DND-41 (cell line): ENCODE measurements around the gene PLEKHG2.

Experiments
- ATAC-seq: fragments of 200-7000 bp; cut with Tn5 transposase; 3 replicates; pipeline ENCODE4 v1.9.1; 2021; ENCODE audit warnings: low read depth; ENCODE audit not compliant: insufficient read depth
- DNase-seq: peaks from one replicate; pipeline ENCODE4 v3.0.0-alpha.2; 2020
- H2AFZ ChIP-seq: 2 replicates; pipeline ENCODE4 v1.6.0; 2012; ENCODE audit warnings: low read depth, low read length
- H3K27ac ChIP-seq: 2 replicates; pipeline ENCODE4 v1.5.1; 2012; ENCODE audit warnings: low read length, inconsistent platforms
- H3K27me3 ChIP-seq: fragments of 200-600 bp; sonication (generic); 2 replicates; pipeline ENCODE4 v1.6.0; 2012; ENCODE audit warnings: low read length, mild to moderate bottlenecking, inconsistent platforms; ENCODE audit not compliant: insufficient read depth, poor library complexity
- H3K36me3 ChIP-seq: 2 replicates; pipeline ENCODE4 v1.5.1; 2012; ENCODE audit warnings: low read length, inconsistent platforms; ENCODE audit not compliant: insufficient read depth
- H3K4me1 ChIP-seq: 2 replicates; pipeline ENCODE4 v1.5.1; 2012; ENCODE audit warnings: mild to moderate bottlenecking, low read length; ENCODE audit not compliant: insufficient read depth
- H3K4me2 ChIP-seq: 2 replicates; pipeline ENCODE4 v1.6.0; 2012; ENCODE audit warnings: mild to moderate bottlenecking, moderate library complexity, low read length, inconsistent platforms; ENCODE audit not compliant: insufficient read depth
- H3K4me3 ChIP-seq, 2 experiments: fragments of 200-600 bp in 1 of 2; shearing (Covaris generic) in 1 of 2; 2 replicates each; pipeline ENCODE4 v1.5.1; 2012 to 2016; ENCODE audit warnings: inconsistent platforms in 2 of 2, low read length in 2 of 2, mild to moderate bottlenecking in 2 of 2, low read depth in 1 of 2, moderate library complexity in 1 of 2
- H3K79me2 ChIP-seq: 2 replicates; pipeline ENCODE4 v1.6.0; 2012; ENCODE audit warnings: low read length, inconsistent platforms; ENCODE audit not compliant: insufficient read depth
- H3K9ac ChIP-seq: 2 replicates; pipeline ENCODE4 v1.6.0; 2012; ENCODE audit warnings: low read depth, mild to moderate bottlenecking, inconsistent platforms, low read length, moderate library complexity
- H3K9me3 ChIP-seq: 2 replicates; pipeline ENCODE4 v1.5.1; 2012; ENCODE audit warnings: low read length, moderate library complexity, mild to moderate bottlenecking, inconsistent platforms; ENCODE audit not compliant: insufficient read depth, severe bottlenecking
- H4K20me1 ChIP-seq: 2 replicates; pipeline ENCODE4 v1.6.0; 2012; ENCODE audit warnings: low read length; ENCODE audit not compliant: insufficient read depth
- CTCF ChIP-seq: IDR thresholded peaks from 2 replicates; pipeline ENCODE4 v1.5.1; 2012; ENCODE audit warnings: borderline replicate concordance, low read length, moderate library complexity, mild to moderate bottlenecking; ENCODE audit not compliant: poor library complexity, severe bottlenecking; ENCODE audit errors: extremely low read depth
- EZH2 ChIP-seq: IDR thresholded peaks from 3 replicates; pipeline ENCODE4 v1.6.1; 2012; ENCODE audit warnings: borderline replicate concordance, low read depth, mild to moderate bottlenecking, moderate library complexity, low read length, inconsistent platforms; ENCODE audit not compliant: severe bottlenecking

PLEKHG2 gene

DNA sequence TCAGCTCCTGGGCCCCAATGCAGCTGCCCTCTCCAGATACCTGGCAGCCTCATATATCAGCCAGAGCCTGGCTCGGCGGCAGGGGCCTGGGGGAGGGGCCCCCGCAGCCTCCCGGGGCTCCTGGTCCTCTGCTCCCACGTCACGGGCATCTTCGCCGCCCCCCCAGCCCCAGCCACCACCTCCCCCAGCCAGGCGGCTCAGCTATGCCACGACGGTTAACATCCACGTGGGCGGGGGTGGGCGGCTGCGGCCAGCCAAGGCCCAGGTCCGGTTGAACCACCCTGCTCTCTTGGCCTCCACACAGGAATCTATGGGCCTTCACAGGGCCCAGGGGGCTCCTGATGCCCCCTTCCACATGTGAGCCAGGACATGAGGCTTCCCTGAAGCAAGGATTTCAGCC, 12.5 kb downstream of the PLEKHG2 start:
- Histone ChIP-seq H2AFZ (no peak overlapping the region), H3K27ac (no peak overlapping the region)
- no peak for ATAC-seq

DNA sequence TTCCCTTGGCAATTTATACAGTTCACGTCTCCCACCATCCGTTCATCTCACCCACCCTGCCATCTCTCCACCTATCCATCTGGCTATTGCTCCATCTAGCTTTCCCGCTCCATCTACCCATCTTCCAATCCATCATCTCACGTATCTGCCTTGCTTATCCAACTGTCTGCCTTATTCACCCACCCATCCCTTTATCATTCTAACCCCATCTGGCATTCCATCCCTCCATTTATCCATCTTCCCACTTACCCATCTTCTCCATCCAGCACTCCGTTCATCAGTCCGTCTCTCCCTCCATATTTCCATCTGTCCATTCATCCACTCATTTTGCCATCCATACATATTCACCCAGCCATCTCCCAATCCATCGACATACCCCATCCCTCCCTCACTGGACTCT, 13.3 kb downstream of the PLEKHG2 start:
- Histone ChIP-seq H3K4me2 (no peak overlapping the region), H3K79me2 (no peaks in the 10 kb centered on the region), H3K4me1 (no peaks in the 10 kb centered on the region), H3K27me3 (no peaks in the 10 kb centered on the region), H3K9me3 (no peaks in the 10 kb centered on the region), H3K4me3 (no peak overlapping the region), H4K20me1 (peaks cover 10% of the 10 kb centered on the region), H2AFZ (no peak overlapping the region), H3K9ac (no peak overlapping the region), H3K27ac (no peak overlapping the region), H3K36me3 (peaks cover 30% of the 10 kb centered on the region)
- ATAC-seq, result no peak
- no peak for TF ChIP-seq CTCF
- no peak for TF ChIP-seq EZH2
- DNase-seq, result no peak

More for the DNA sequence above, 12.5 kb downstream of the PLEKHG2 start:
- Histone ChIP-seq H3K79me2 (no peaks in the 10 kb centered on the region), H3K4me3 (no peak overlapping the region), H4K20me1 (peaks cover 10% of the 10 kb centered on the region), H3K4me1 (no peaks in the 10 kb centered on the region), H3K4me2 (no peak overlapping the region), H3K9ac (no peak overlapping the region), H3K27me3 (no peaks in the 10 kb centered on the region), H3K36me3 (peaks cover 34% of the 10 kb centered on the region), H3K9me3 (no peaks in the 10 kb centered on the region)
- no peak for DNase-seq
- TF ChIP-seq CTCF, result no peak
- TF ChIP-seq EZH2, result no peak

DNA sequence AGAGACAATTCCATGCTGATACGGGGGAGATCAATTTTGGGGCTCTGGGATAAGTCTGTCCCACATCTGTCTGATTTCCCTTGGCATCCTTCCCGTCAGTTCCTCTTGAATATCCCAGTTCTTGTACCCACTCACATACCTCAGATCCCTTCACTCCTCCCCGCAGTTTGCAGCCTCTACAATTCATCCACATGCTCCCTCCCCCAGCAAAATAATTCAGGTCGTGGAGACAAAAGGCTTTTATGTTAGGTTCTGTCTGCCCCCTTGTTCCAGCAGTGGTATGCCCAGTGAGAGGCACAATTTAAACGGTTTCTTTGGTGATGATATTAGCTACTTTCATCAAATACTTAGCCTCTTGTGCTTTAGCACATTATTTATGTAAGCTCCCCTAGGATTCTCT, 13.7 kb downstream of the PLEKHG2 start:
- TF ChIP-seq CTCF (no peak), EZH2 (no peak)

GRCh38 chr19:39427707-39428106, 15.2 kb downstream of the PLEKHG2 start:
- no peaks in the 10 kb centered on the region for H3K27me3 ChIP-seq
- ATAC-seq (no peak), DNase-seq (no peak)
- H3K27ac ChIP-seq, result no peak overlapping the region
- H3K9ac ChIP-seq, result no peak overlapping the region
- H4K20me1 ChIP-seq, result peaks cover 13% of the 10 kb centered on the region
- peaks cover 28% of the 10 kb centered on the region for H3K36me3 ChIP-seq
- H3K4me2 ChIP-seq, result no peak overlapping the region
- no peaks in the 10 kb centered on the region for H3K9me3 ChIP-seq
- H2AFZ ChIP-seq, result no peak overlapping the region
- H3K79me2 ChIP-seq, result no peaks in the 10 kb centered on the region
- TF ChIP-seq EZH2 (no peak), CTCF (no peak)
- no peaks in the 10 kb centered on the region for H3K4me1 ChIP-seq
- no peak overlapping the region for H3K4me3 ChIP-seq

More for the DNA sequence above, 13.7 kb downstream of the PLEKHG2 start:
- ATAC-seq, result no peak
- DNase-seq, result no peak
- Histone ChIP-seq H3K4me1 (no peaks in the 10 kb centered on the region), H3K36me3 (peaks cover 29% of the 10 kb centered on the region), H4K20me1 (peaks cover 10% of the 10 kb centered on the region), H3K4me2 (no peak overlapping the region), H3K79me2 (no peaks in the 10 kb centered on the region), H3K9me3 (no peaks in the 10 kb centered on the region), H3K4me3 (no peak overlapping the region), H2AFZ (no peak overlapping the region), H3K9ac (no peak overlapping the region), H3K27ac (no peak overlapping the region), H3K27me3 (no peaks in the 10 kb centered on the region)
